ENCODE results near the gene IFT43.

DNA sequence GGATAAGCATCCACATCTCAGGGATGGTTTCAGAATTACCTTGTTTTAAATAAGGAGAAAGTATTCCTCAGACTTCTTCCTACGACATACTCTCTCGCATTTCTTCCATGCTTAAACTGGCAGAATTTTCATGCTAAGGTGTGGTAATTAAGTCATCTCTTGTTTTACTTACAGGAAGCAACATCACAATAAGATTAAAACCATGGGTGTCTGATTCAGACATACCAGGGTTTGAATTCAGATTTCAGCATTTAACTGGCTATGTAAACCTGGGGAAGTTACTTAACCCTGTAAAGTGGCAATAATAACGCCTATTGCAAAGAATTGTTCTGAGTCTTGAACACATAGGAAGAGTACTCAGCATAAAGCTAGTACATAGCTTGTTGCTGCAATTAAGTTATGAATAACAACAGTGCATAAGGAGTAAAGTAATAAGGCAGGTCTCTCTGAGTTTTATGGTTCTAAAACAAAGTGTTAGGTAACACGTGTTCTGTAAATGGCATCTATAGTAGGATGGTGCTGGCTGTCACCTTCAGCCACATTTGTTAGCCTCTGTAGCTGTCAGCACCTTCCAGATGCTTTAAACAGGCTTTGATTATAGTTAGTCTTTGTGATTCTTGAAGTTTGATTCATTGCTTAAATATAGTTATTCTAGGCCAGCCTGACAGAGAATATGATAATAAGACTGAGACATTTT is 38.8 kb downstream of the IFT43 start:
- TF ChIP-seq POLR2A (IDR thresholded peaks at IDR 0.05; ENCODE audit: low read length) (no peak), GATA1 (IDR thresholded peaks at IDR 0.05; ENCODE audit: low read depth, low read length) (no peak)

All from erythroblast (primary cell).